Parathyroid adenoma (tissue), 2 donors: Measurements from ENCODE around the gene SDF4.
"Not testable (repeated sequence)": the region's sequence is repeated elsewhere in the genome, so short reads cannot be mapped to it uniquely, and the experiment has no call there.

Experiments used
- H2AFZ ChIP-seq: fragments of 300-600 bp; sonication (generic); one replicate; pipeline ENCODE4 v1.7.0; 2017; ENCODE audit warnings: antibody characterized with exemption, mild to moderate bottlenecking
- H3K27ac ChIP-seq: fragments of 300-600 bp; sonication (generic); one replicate; pipeline ENCODE4 v1.7.0; 2017
- H3K27me3 ChIP-seq: fragments of 300-600 bp; sonication (generic); one replicate; pipeline ENCODE4 v1.7.0; 2017; ENCODE audit warnings: low read length; ENCODE audit not compliant: control insufficient read depth, insufficient read depth
- H3K36me3 ChIP-seq: fragments of 300-600 bp; sonication (generic); one replicate; pipeline ENCODE4 v1.7.0; 2017; ENCODE audit warnings: low read length; ENCODE audit not compliant: control insufficient read depth, insufficient read depth
- H3K4me1 ChIP-seq: fragments of 300-600 bp; sonication (generic); one replicate; pipeline ENCODE4 v1.7.0; 2017; ENCODE audit warnings: control low read depth
- H3K4me2 ChIP-seq: fragments of 300-600 bp; sonication (generic); one replicate; pipeline ENCODE4 v1.7.0; 2017; ENCODE audit warnings: low read length
- H3K4me3 ChIP-seq: fragments of 300-600 bp; sonication (generic); one replicate; pipeline ENCODE4 v1.7.0; 2017; ENCODE audit warnings: low read depth, low read length
- H3K79me2 ChIP-seq: fragments of 300-600 bp; sonication (generic); one replicate; pipeline ENCODE4 v1.7.0; 2017; ENCODE audit warnings: control low read depth
- H3K9ac ChIP-seq: fragments of 300-600 bp; sonication (generic); one replicate; pipeline ENCODE4 v1.7.0; 2017; ENCODE audit warnings: mild to moderate bottlenecking
- H3K9me3 ChIP-seq: fragments of 300-600 bp; sonication (generic); one replicate; pipeline ENCODE4 v1.7.0; 2017; ENCODE audit warnings: low read length; ENCODE audit not compliant: control insufficient read depth
- CTCF ChIP-seq: fragments of 300-600 bp; sonication (generic); IDR thresholded peaks from one replicate; pipeline ENCODE4 v1.7.0; 2017; ENCODE audit warnings: antibody characterized with exemption, mild to moderate bottlenecking
- donor health status: primary hyperparathyroidism.

SDF4 gene

GRCh38 chr1:1177452-1178206 lies 54.2 kb downstream of the SDF4 start:
- H3K9ac ChIP-seq: no peak overlapping the region
- H3K27ac ChIP-seq: no peak overlapping the region
- no peak overlapping the region for H3K4me3 ChIP-seq
- no peak overlapping the region for H2AFZ ChIP-seq
- H3K36me3 ChIP-seq: no peaks in the 10 kb centered on the region
- no peaks in the 10 kb centered on the region for H3K4me1 ChIP-seq
- no peaks in the 10 kb centered on the region for H3K27me3 ChIP-seq
- no peaks in the 10 kb centered on the region for H3K79me2 ChIP-seq
- TF ChIP-seq CTCF: no peak
- H3K4me2 ChIP-seq: no peak overlapping the region
- no peaks in the 10 kb centered on the region for H3K9me3 ChIP-seq

- Histone ChIP-seq H3K27me3 (no peaks in the 10 kb centered on the region), H3K4me2 (no peak overlapping the region), H3K4me1 (no peaks in the 10 kb centered on the region), H3K27ac (no peak overlapping the region), H2AFZ (no peak overlapping the region), H3K9ac (no peak overlapping the region), H3K9me3 (no peaks in the 10 kb centered on the region), H3K4me3 (no peak overlapping the region), H3K79me2 (no peaks in the 10 kb centered on the region), H3K36me3 (no peaks in the 10 kb centered on the region)
- TF ChIP-seq CTCF: no peak
Measured at GRCh38 chr1:1176931-1177330, 54.9 kb downstream of the SDF4 start.

DNA sequence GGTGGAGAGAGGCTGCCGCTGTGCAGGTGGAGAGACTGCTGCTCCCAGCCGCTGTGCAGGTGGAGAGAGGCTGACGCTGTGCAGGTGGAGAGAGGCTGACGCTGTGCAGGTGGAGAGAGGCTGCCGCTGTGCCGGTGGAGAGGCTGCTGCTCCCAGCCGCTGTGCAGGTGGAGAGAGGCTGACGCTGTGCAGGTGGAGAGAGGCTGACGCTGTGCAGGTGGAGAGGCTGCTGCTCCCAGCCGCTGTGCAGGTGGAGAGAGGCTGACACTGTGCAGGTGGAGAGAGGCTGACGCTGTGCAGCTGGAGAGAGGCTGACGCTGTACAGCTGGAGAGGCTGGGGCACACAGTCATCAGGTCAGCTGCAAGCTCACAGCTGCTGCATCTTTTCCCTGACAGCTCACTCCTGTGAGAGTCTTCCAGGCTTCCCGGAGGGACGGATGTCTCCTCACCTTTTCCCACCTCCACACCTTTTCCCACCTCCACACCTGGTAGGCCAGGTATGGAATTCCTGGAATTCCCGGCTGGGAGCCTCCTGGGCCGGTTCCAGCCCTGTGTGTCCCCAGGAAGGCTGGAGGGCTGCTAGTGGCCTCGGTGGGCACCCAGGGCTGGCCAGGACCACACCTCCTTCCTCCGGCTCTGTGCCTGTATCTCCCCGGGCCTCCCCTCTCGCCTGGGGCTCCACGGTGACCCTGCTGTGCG lies 55.6 kb downstream of the SDF4 start:
- H3K4me3 ChIP-seq, H3K36me3 ChIP-seq, H3K27me3 ChIP-seq, H3K4me2 ChIP-seq, H3K9ac ChIP-seq, H3K9me3 ChIP-seq, H3K27ac ChIP-seq, H2AFZ ChIP-seq, H3K4me1 ChIP-seq, H3K79me2 ChIP-seq: not testable (repeated sequence)

GRCh38 chr1:1175221-1176062 lies 56.4 kb downstream of the SDF4 start:
- Histone ChIP-seq H3K27ac (no peak overlapping the region), H3K27me3 (no peaks in the 10 kb centered on the region)

More at GRCh38 chr1:1175221-1176062, 56.4 kb downstream of the SDF4 start:
- TF ChIP-seq CTCF: no peak
- Histone ChIP-seq H3K4me1 (no peaks in the 10 kb centered on the region), H3K4me2 (no peak overlapping the region), H3K9me3 (no peaks in the 10 kb centered on the region), H3K79me2 (no peaks in the 10 kb centered on the region), H3K36me3 (no peaks in the 10 kb centered on the region), H3K9ac (no peak overlapping the region), H2AFZ (no peak overlapping the region), H3K4me3 (no peak overlapping the region)
